Right lobe of liver (tissue), 6 donors: ENCODE data around the gene C1orf53. TPM values are rescaled to one million over a fixed set of nuclear protein-coding genes. Genes with fewer than 3 reads are reported as not detected.

ENCODE experiments used
- ATAC-seq, 4 donors: fragments of 200-7000 bp; cut with Tn5 transposase; one replicate each; pipeline ENCODE4 v1.9.1; 2020; ENCODE audit warnings: mild to moderate bottlenecking in 4 of 4, moderate library complexity in 4 of 4
- DNase-seq, 3 donors: peaks; one replicate each; pipeline ENCODE4 v3.0.0-alpha.2; 2020
- H3K27ac ChIP-seq, 3 donors: fragments of 200-600 bp; one replicate each; pipeline ENCODE4 v1.8.0; 2022
- H3K27me3 ChIP-seq, 2 donors: fragments of 200-600 bp; one replicate each; pipeline ENCODE4 v1.8.0; 2022
- H3K36me3 ChIP-seq, 4 donors: fragments of 200-600 bp; sonication (generic) in 1 of 4; one replicate each; pipeline versions ENCODE4 v1.5.1 to v1.8.0; 2017 to 2022; ENCODE audit warnings: control low read depth in 1 of 4
- H3K4me1 ChIP-seq, 4 donors: fragments of 200-600 bp; sonication (generic) in 1 of 4; one replicate each; pipeline versions ENCODE4 v1.5.1 to v1.8.0; 2017 to 2022; ENCODE audit warnings: control low read depth in 1 of 4
- H3K4me3 ChIP-seq, 3 donors: fragments of 200-600 bp; one replicate each; pipeline ENCODE4 v1.8.0; 2022
- H3K9me3 ChIP-seq, 4 donors: fragments of 200-600 bp; sonication (generic) in 1 of 4; one replicate each; pipeline versions ENCODE4 v1.5.1 to v1.8.0; 2017 to 2022; ENCODE audit warnings: control low read depth in 1 of 4
- CTCF ChIP-seq, 4 donors: fragments of 200-600 bp in 3 of 4; fragments of 450-650 bp in 1 of 4; IDR thresholded peaks; one replicate each; pipeline versions ENCODE4 v1.5.1 to v1.8.0; 2016 to 2022; ENCODE audit warnings: antibody characterized with exemption in 4 of 4, mild to moderate bottlenecking in 2 of 4
- POLR2A ChIP-seq: fragments of 450-650 bp; IDR thresholded peaks from one replicate; pipeline ENCODE4 v1.6.1; 2017; ENCODE audit warnings: antibody characterized with exemption, mild to moderate bottlenecking
- WGBS: methylation state at CpG from one replicate; pipeline ENCODE4 v1.1.6; 2018; ENCODE audit warnings: low coverage, low lambda C conversion rate; ENCODE audit not compliant: insufficient coverage; ENCODE audit errors: missing lambda C conversion rate; 5-methylcytosine and 5-hydroxymethylcytosine counted together
- intact Hi-C, 2 donors: fragments of 100-400 bp; cut with DNase I; formaldehyde crosslinking; loops; one replicate each; pipeline versions ENCODE4 v1.11.2 to v1.14.1; 2022
- total RNA-seq, 6 experiments: library from RNA; depleted of rRNA in 2 of 6; stranded (reverse); fragments of >200 nt in 2 of 6; fragmentation: NEBNext Ultra II Directional in 3 of 6; extraction: Animal tissue kit (Norgen Biotek cat#: 25700) in 3 of 6; gene quantifications; one replicate each; pipeline versions ENCODE4 v1.1.0 to v1.2.4, GENCODE V29; 2016 to 2023
- donor health status: DM: no; HTN: yes; CAD: no.
- donor health status: DM: no; HTN: no; CAD: no.
- donor health status: DM: no; HTN: no; CAD: no.
- donor health status: DM: no; HTN: yes; CAD: no.
- donor health status: DM: no; HTN: yes; CAD: no.

The C1orf53 gene
- total RNA-seq, 6 experiments from 2014 or later = 4.0 to 8.9 (median 6.2) TPM

DNA sequence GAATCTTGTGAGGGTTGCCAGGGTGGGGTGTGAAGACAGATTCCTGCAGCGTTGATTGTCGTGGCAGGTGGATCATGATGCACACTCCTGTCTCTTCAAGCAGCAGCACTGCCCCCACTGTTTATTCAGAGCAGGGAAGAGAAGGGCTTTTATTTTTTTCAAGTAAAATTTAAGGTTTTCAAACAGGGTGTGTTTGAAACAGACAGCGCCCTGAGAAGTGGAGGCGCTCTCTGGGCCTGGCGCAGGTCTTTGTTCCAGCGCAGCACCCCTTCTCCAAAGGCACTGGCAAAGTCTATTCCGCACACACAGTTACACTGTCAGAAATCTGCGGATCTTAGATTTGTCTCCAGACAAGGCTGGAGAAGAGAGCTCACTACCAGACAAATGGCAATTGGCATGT is 7.0 kb downstream of the C1orf53 start:
- Histone ChIP-seq H3K36me3 (no peaks in the 10 kb centered on the region), H3K4me3 (no peak overlapping the region), H3K27ac (no peak overlapping the region), H3K9me3 (no peaks in the 10 kb centered on the region), H3K27me3 (peaks cover 3 to 38% of the 10 kb centered on the region in 2 donors), H3K4me1 (peaks cover 0 to 43% (median 19%) of the 10 kb centered on the region in 4 donors)
- DNase-seq (no peak), ATAC-seq (no peak)
- intact Hi-C loops = no loop called here
- TF ChIP-seq CTCF (IDR thresholded peaks at IDR 0.05) = no peak
- no peak for TF ChIP-seq POLR2A
- WGBS = 41% methylated on average over 8 of the region's 8 CpGs

GRCh38 chr1:197910120-197910991 is 7.9 kb downstream of the C1orf53 start:
- 12% methylated on average over 26 of the region's 37 CpGs for WGBS
- intact Hi-C loops = no loop called here
- peaks cover 5 to 46% of the 10 kb centered on the region in 2 donors for H3K27me3 ChIP-seq
- H3K9me3 ChIP-seq = no peaks in the 10 kb centered on the region
- DNase-seq (no peak), ATAC-seq (no peak)
- H3K4me1 ChIP-seq = peaks cover 0 to 41% (median 17%) of the 10 kb centered on the region in 4 donors
- H3K27ac ChIP-seq = no peak overlapping the region
- TF ChIP-seq CTCF (IDR thresholded peaks at IDR 0.05) = no peak
- no peaks in the 10 kb centered on the region for H3K36me3 ChIP-seq
- H3K4me3 ChIP-seq = no peak overlapping the region

- TF ChIP-seq POLR2A (no peak), CTCF (IDR thresholded peaks at IDR 0.05) (no peak)
- H3K4me3 ChIP-seq = no peak overlapping the region
- peaks cover 0 to 41% (median 15%) of the 10 kb centered on the region in 4 donors for H3K4me1 ChIP-seq
- ATAC-seq = peak; percentile 12 to 40 (median 18)
- intact Hi-C loops = no loop called here
- WGBS = under 1% methylated on average over 21 of the region's 47 CpGs
- H3K36me3 ChIP-seq = no peaks in the 10 kb centered on the region
- H3K9me3 ChIP-seq = no peaks in the 10 kb centered on the region
- H3K27me3 ChIP-seq = peaks cover 8 to 48% of the 10 kb centered on the region in 2 donors
- no peak overlapping the region for H3K27ac ChIP-seq
- peak in 1 of 3 donors; percentile 46 for DNase-seq
These were observed 8.9 kb downstream of the C1orf53 start for GRCh38 chr1:197911111-197911856.

- Histone ChIP-seq H3K4me3 (peak overlapping the region in 1 of 3 donors; percentile 1), H3K36me3 (no peaks in the 10 kb centered on the region), H3K4me1 (peaks cover 0 to 46% (median 15%) of the 10 kb centered on the region in 4 donors), H3K9me3 (no peaks in the 10 kb centered on the region), H3K27ac (no peak overlapping the region), H3K27me3 (peaks cover 8 to 52% of the 10 kb centered on the region in 2 donors)
- 2% methylated on average over 25 of the region's 46 CpGs for WGBS
- DNase-seq (no peak), ATAC-seq (peak in 1 of 4 donors; percentile 18)
- intact Hi-C loops = no loop called here
- TF ChIP-seq CTCF (IDR thresholded peaks at IDR 0.05) (no peak), POLR2A (no peak)
These were observed 9.6 kb downstream of the C1orf53 start for GRCh38 chr1:197911857-197912696.
